Measurements from ENCODE around the gene KRTAP10-1.

DNA sequence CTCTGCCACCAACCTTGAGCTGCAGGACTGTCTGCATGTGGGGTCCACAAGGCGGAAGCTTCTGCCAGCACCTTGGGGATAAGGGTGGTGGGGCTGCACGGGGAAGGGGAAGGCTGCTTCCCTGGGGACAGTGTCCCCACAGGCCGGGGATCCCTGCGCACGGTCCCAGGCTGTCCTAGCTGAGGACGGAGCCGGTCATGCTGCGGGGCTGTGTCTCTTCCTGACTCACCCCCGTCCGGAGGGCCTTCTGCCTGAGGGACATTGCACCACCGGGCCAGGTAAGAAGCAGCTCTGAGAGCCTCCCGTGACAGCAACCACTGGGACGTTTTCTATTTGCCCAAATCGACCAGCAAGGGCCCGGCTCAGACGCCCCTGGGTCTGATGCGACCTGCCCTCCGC, 29.9 kb downstream of the KRTAP10-1 start:
- TF ChIP-seq, protein P1, sequence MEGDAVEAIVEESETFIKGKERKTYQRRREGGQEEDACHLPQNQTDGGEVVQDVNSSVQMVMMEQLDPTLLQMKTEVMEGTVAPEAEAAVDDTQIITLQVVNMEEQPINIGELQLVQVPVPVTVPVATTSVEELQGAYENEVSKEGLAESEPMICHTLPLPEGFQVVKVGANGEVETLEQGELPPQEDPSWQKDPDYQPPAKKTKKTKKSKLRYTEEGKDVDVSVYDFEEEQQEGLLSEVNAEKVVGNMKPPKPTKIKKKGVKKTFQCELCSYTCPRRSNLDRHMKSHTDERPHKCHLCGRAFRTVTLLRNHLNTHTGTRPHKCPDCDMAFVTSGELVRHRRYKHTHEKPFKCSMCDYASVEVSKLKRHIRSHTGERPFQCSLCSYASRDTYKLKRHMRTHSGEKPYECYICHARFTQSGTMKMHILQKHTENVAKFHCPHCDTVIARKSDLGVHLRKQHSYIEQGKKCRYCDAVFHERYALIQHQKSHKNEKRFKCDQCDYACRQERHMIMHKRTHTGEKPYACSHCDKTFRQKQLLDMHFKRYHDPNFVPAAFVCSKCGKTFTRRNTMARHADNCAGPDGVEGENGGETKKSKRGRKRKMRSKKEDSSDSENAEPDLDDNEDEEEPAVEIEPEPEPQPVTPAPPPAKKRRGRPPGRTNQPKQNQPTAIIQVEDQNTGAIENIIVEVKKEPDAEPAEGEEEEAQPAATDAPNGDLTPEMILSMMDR (IDR thresholded peaks at IDR 0.05), result no peak
- TF ChIP-seq EZH2 (IDR thresholded peaks at IDR 0.05) (no peak), EZH2phosphoT487 (IDR thresholded peaks at IDR 0.05) (no peak)

Data from neural progenitor cell (in vitro differentiated cells).